ENCODE measurements around the gene FLT4. TPM values are rescaled to one million over a fixed set of nuclear protein-coding genes. Genes with fewer than 3 reads are reported as not detected.

Gene FLT4
- total RNA-seq, 4 donors from 2014 or later = 2.1 to 11.6 (median 4.0) TPM

DNA sequence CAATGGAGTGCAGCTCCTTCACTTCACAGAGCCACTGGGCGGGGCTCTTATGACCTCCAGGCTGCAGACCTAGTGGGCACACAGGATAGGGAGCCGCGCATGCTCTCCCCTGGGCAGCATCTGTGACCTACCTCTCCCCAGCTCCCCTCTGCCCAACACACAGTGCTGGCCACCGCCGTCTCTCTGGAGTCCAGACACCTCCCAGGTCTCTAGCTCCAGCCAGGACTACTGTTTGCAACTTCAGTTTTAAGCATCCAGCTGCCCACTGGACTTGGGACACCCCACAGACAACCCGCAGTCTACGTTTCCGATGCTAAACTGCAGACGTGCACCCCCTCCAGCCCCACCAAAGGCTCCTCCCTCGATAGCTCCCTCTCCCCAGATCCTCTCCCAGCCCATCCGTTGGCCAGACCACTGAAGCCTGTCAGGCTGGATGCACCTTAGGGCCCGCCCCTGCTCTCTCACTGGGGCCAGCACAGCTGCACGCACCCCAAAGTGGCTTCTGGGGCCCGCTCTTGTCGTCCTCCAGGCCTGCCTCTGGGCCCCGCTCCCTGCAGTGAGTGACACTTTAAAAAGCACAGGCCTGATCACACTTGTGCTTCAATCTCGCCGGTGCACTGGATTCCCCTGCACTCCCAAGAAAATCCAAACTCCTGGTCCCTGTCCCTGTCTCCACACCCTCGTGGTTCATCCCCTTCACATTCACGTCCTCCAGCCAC lies 11.3 kb downstream of the FLT4 start:
- TF ChIP-seq POLR2A (IDR thresholded peaks at IDR 0.05) = no peak
- TF ChIP-seq, protein P1, sequence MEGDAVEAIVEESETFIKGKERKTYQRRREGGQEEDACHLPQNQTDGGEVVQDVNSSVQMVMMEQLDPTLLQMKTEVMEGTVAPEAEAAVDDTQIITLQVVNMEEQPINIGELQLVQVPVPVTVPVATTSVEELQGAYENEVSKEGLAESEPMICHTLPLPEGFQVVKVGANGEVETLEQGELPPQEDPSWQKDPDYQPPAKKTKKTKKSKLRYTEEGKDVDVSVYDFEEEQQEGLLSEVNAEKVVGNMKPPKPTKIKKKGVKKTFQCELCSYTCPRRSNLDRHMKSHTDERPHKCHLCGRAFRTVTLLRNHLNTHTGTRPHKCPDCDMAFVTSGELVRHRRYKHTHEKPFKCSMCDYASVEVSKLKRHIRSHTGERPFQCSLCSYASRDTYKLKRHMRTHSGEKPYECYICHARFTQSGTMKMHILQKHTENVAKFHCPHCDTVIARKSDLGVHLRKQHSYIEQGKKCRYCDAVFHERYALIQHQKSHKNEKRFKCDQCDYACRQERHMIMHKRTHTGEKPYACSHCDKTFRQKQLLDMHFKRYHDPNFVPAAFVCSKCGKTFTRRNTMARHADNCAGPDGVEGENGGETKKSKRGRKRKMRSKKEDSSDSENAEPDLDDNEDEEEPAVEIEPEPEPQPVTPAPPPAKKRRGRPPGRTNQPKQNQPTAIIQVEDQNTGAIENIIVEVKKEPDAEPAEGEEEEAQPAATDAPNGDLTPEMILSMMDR (IDR thresholded peaks at IDR 0.05) = no peak
- intact Hi-C loops (cut with DNase I; ENCODE audit: low total_unique reads) = no loop called here
- H3K4me3 ChIP-seq (ENCODE audit: low read depth, poor library complexity, severe bottlenecking) = no peak overlapping the region
- 55 to 63% methylated on average over 20 of the region's 20 CpGs for WGBS, 2 donors
- peak in 1 of 2 donors; percentile 74 for DNase-seq (ENCODE audit: low spot score in 2 of 2)

DNA sequence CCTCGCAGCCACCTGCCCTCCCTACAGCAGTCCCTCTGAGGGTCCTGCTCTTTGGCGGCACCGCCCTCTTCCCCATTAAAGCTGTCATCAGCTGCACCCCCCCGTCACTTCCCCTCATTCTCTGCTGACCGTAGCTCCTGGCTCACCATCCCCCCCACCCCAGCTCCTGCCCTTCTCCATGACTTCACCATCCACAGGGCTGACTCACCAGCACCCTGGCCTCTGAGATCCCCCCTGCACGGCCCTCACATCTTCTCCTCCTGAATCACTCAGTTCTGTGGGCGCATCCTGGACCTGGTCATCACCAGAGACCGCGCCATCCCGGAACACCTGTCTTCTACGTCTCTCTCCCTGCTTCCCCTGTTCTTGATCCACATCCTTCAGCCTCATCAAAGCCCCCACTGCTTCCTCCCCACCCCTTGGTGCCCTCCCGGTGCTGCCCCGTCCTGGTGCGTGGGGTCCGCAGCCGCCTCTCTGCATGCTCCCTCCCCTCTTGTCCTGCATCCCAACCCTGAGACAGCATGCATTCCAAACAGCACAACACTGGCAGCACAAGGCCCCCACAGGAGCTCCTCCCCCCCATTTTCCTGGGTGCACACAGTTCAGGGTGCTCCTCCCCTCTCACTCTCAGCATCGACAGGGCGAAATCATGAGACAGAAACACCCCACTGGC lies 12.9 kb downstream of the FLT4 start:
- H3K4me3 ChIP-seq (ENCODE audit: low read depth, poor library complexity, severe bottlenecking) = no peak overlapping the region
- DNase-seq (ENCODE audit: low spot score in 2 of 2) = no peak
- WGBS, 2 donors = 71 to 75% methylated on average over 17 to 18 of the region's 18 CpGs
- intact Hi-C loops (cut with DNase I; ENCODE audit: low total_unique reads) = no loop called here
- TF ChIP-seq POLR2A (IDR thresholded peaks at IDR 0.05) = no peak
- TF ChIP-seq, protein P1 (IDR thresholded peaks at IDR 0.05) = no peak

DNA sequence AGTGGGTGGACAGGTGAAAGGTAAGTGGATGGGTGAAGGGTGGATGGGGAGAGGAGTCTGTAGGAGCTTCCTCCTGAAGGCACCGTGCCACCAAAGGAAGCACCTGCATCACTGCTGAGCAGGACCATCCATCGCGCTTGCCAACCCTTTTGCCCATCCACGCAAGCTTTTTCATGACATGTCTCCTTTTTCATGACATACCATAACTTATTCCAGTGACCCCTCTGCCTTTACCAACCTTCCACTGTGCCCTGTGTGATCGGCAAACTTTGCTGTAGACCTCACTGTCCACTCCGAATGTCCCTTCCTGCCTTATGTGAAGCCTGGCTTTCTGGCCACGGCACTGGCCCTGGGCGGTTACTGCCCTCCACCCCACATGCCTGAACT lies 13.4 kb downstream of the FLT4 start:
- WGBS, 2 donors = 87 to 91% methylated on average over 8 of the region's 8 CpGs

DNA sequence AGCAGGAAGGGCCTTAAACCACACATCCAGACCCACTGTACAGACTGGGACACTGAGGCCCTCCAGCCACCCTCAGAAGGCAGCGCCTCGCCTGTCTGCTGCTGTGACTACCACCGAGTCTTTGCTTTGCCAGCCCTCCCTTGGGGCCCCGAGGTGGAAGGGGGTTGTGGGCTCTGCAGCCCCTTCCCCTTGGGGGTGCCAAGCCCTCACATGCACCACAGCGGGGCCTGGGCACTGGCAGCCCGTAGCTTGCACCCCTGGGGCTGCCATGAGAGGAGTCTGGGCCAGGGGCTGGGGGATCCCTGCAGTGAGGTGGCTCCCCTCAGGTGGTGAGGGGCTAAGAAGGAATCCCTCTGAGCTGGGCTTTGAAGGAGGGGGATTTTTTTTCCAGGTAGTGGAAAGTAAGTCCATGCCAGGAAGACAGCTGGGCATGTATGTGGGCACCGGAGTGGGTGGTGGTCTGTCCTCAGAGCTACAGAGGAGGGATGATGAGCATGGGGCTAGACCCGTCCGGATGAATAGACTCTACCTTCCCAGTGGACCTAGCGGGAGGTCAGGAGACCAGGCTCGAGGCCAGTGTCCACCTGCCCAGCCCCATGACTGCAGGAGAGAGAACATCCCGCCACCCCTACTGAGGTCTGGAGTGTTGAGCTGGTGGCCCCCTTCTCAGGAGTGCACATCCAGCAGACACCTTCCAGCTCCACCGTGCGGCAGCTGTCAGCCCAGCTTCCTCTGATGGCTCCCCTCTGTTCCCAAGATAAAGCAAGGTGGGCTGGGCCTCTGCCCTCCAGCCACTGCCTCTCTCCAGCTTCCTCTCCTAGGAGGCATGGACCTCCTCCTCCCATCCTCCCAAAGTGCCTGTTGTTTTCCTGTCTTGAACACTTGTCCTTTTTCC lies 15.9 kb downstream of the FLT4 start:
- intact Hi-C loops (cut with DNase I; ENCODE audit: low total_unique reads) = no loop called here
- DNase-seq (ENCODE audit: low spot score in 2 of 2) = no peak
- WGBS, 2 donors = 78 to 81% methylated on average over 14 of the region's 14 CpGs
- TF ChIP-seq POLR2A (IDR thresholded peaks at IDR 0.05) = no peak
- H3K4me3 ChIP-seq (ENCODE audit: low read depth, poor library complexity, severe bottlenecking) = no peak overlapping the region

More for the DNA sequence above, 13.4 kb downstream of the FLT4 start:
- DNase-seq (ENCODE audit: low spot score in 2 of 2) = no peak
- intact Hi-C loops (cut with DNase I; ENCODE audit: low total_unique reads) = no loop called here
- H3K4me3 ChIP-seq (ENCODE audit: low read depth, poor library complexity, severe bottlenecking) = no peak overlapping the region
- TF ChIP-seq, protein P1 (IDR thresholded peaks at IDR 0.05) = no peak

DNA sequence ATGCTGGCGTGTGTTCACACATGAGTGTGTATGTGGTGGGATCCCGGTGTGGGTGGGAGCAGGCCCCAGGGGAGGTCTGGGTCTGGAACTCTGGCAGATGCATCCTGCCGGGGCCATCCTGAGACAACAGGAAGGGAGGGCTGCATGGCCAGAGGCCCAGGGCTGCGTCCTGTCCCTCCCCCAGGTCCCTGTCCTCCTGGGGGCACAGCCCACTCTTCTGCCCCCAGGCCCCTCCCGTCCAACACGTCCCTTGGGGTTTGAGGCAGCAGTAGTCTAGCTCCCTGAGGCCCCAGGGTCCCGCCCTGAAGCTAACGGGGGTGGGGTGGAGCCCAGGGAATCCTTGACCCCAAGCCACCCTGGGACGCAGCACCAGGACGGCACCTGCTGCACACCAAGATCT lies 16.6 kb downstream of the FLT4 start:
- 62 to 85% methylated on average over 10 of the region's 10 CpGs for WGBS, 2 donors
- no peak for DNase-seq (ENCODE audit: low spot score in 2 of 2)
- intact Hi-C loops (cut with DNase I; ENCODE audit: low total_unique reads) = no loop called here
- no peak overlapping the region for H3K4me3 ChIP-seq (ENCODE audit: low read depth, poor library complexity, severe bottlenecking)
- TF ChIP-seq, protein P1 (IDR thresholded peaks at IDR 0.05) = no peak

Data from lower leg skin (tissue), 4 donors.